Calu3 (cell line): ENCODE data around the gene POGK. TPM values are rescaled to one million over a fixed set of nuclear protein-coding genes. Genes with fewer than 3 reads are reported as not detected.

Experiments
- BruUV-seq: library from RNA; stranded (reverse); fragments of 400-500 nt; replicated peaks from 2 replicates; lab custom pipeline; 2021; lab: Mats Ljungman, UMichigan
- CTCF ChIA-PET: fragments of 300-600 bp; sonication (Branson Sonifier 250); formaldehyde crosslinking; loops from one replicate; lab custom pipeline; 2022; ENCODE audit warnings: antibody characterized with exemption; lab: Charles Lee
- DNase-seq: peaks from one replicate; pipeline ENCODE4 v3.0.0; 2022
- H3K27ac Mint-ChIP-seq: one replicate; pipeline ENCODE4 v1.8.0; 2022; ENCODE audit warnings: mixed read lengths; ENCODE audit not compliant: unreplicated experiment
- H3K27me3 Mint-ChIP-seq: one replicate; pipeline ENCODE4 v1.8.0; 2022; ENCODE audit warnings: mixed read lengths; ENCODE audit not compliant: unreplicated experiment
- H3K36me3 Mint-ChIP-seq: one replicate; pipeline ENCODE4 v1.8.0; 2022; ENCODE audit warnings: mild to moderate bottlenecking, moderate library complexity, mixed read lengths; ENCODE audit not compliant: insufficient read depth, unreplicated experiment
- H3K4me1 Mint-ChIP-seq: one replicate; pipeline ENCODE4 v1.8.0; 2022; ENCODE audit warnings: mild to moderate bottlenecking, low read depth, mixed read lengths; ENCODE audit not compliant: unreplicated experiment
- H3K4me3 Mint-ChIP-seq: one replicate; pipeline ENCODE4 v1.8.0; 2022; ENCODE audit warnings: mild to moderate bottlenecking, low read depth, moderate library complexity, mixed read lengths; ENCODE audit not compliant: unreplicated experiment
- H3K9me3 Mint-ChIP-seq: one replicate; pipeline ENCODE4 v1.8.0; 2022; ENCODE audit warnings: low read depth, mixed read lengths; ENCODE audit not compliant: unreplicated experiment
- intact Hi-C: fragments of 100-400 bp; cut with micrococcal nuclease; formaldehyde crosslinking; loops from one replicate; pipeline ENCODE4 v1.10.0; 2022; ENCODE audit not compliant: unreplicated experiment
- total RNA-seq: library from RNA; stranded (reverse); gene quantifications from 2 replicates; pipeline ENCODE4 v1.2.3, GENCODE V29; 2022
- TF ChIP-seq, protein P1 (sequence below): fragments of 200-600 bp; IDR thresholded peaks from one replicate; pipeline ENCODE4 v1.8.0; 2022; ENCODE audit warnings: antibody characterized with exemption; ENCODE audit not compliant: unreplicated experiment

Gene POGK
- total RNA-seq, 1 experiment from 2014 or later: 80.2 TPM

DNA sequence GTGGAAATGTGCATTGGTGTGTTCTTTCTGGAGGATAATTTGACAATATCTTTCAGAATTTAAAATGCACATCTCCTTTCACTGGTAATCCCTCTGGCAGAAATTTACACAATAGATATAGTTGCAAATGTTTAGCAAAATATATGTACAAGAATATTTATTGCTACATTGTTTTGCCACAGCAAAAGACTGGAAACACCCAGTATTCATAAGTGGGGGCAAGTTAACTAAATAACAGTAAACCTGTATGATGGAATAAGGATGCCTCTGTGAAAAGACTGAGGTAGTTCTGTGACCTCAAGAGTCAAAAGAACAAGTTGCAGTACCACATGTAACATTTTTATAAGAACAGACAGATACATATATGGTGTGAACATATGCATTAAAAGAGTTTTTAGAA lies 50.5 kb downstream of the POGK start:
- CTCF ChIA-PET: no interaction called here
- intact Hi-C loops: no loop called here
- H3K27ac Mint-ChIP-seq: no peak overlapping the region
- no peaks in the 10 kb centered on the region for H3K4me1 Mint-ChIP-seq
- H3K4me3 Mint-ChIP-seq: no peak overlapping the region
- no peaks in the 10 kb centered on the region for H3K36me3 Mint-ChIP-seq
- TF ChIP-seq, protein P1, sequence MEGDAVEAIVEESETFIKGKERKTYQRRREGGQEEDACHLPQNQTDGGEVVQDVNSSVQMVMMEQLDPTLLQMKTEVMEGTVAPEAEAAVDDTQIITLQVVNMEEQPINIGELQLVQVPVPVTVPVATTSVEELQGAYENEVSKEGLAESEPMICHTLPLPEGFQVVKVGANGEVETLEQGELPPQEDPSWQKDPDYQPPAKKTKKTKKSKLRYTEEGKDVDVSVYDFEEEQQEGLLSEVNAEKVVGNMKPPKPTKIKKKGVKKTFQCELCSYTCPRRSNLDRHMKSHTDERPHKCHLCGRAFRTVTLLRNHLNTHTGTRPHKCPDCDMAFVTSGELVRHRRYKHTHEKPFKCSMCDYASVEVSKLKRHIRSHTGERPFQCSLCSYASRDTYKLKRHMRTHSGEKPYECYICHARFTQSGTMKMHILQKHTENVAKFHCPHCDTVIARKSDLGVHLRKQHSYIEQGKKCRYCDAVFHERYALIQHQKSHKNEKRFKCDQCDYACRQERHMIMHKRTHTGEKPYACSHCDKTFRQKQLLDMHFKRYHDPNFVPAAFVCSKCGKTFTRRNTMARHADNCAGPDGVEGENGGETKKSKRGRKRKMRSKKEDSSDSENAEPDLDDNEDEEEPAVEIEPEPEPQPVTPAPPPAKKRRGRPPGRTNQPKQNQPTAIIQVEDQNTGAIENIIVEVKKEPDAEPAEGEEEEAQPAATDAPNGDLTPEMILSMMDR: no peak
- no TSS peak for BruUV-seq
- DNase-seq: no peak
- H3K9me3 Mint-ChIP-seq: no peaks in the 10 kb centered on the region
- H3K27me3 Mint-ChIP-seq: peaks cover 45% of the 10 kb centered on the region

DNA sequence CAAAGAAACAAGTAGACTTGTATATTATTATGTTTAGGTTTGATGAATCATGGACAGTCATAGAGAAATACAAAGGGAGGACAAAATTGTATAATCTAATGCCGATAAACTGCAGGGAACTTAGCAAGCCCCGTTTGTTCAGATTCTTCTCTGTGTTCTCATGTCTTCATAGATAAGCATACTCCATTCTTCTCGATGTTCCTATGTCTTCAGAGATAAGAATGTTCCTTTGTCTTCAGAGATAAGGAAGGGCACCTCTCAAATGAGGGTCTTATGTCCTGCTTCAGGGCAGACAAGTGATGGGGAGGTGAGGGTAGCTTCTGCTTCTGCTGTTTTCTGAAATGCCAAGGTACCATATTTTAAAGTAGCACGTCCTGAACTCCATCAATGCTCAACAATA lies 56.5 kb downstream of the POGK start:
- intact Hi-C loops: no loop called here
- TF ChIP-seq, protein P1: no peak
- DNase-seq: no peak
- Mint-ChIP-seq H3K9me3 (peaks cover 5% of the 10 kb centered on the region), H3K27ac (no peak overlapping the region), H3K4me3 (no peak overlapping the region), H3K36me3 (no peaks in the 10 kb centered on the region), H3K4me1 (no peaks in the 10 kb centered on the region), H3K27me3 (peaks cover 48% of the 10 kb centered on the region)
- BruUV-seq: no TSS peak
- CTCF ChIA-PET: no interaction called here

DNA sequence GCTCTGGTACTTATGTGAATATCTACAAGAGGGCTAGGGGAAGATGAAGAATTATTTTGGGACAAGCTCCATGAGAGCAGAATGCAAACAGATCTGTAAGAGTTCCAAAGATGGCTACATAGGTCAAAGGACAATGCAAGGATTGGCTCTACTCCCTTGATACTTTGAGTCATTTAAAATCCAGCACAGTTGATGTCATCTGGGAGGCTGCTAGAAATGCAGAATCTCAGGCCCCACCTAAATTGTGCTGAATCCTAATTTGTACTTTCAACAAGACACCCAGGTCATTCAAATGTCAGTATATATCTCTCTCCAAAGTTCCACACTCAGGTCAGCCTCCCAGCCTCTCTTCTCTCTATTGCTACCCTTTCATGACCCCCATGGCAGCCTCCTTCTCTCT lies 60.5 kb downstream of the POGK start:
- H3K36me3 Mint-ChIP-seq: no peaks in the 10 kb centered on the region
- CTCF ChIA-PET: no interaction called here
- H3K27me3 Mint-ChIP-seq: peaks cover 20% of the 10 kb centered on the region
- DNase-seq: no peak
- intact Hi-C loops: no loop called here
- no peaks in the 10 kb centered on the region for H3K4me1 Mint-ChIP-seq
- BruUV-seq: no TSS peak
- TF ChIP-seq, protein P1: no peak
- no peak overlapping the region for H3K27ac Mint-ChIP-seq
- no peak overlapping the region for H3K4me3 Mint-ChIP-seq
- peaks cover 5% of the 10 kb centered on the region for H3K9me3 Mint-ChIP-seq

DNA sequence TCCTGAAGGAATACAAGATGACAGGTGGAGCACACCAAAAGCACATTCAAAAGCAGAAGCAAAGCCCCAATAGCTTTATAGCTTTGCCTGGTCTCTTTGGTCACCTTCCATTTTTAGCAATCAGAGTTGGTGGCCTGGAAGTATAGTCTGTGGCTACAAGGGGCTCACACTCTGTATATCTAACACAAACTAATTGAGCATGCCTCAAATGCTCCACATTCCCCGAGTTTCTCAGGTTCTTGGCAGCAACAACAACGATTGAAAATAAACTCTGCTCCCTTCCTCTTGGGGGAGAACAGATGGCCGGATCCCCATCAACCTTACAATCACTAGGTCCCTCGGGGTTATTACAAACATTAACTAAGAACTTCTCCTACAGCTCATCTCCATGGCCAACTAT lies 61.7 kb downstream of the POGK start:
- no peak overlapping the region for H3K4me3 Mint-ChIP-seq

More for the DNA sequence above, 61.7 kb downstream of the POGK start:
- no peak for DNase-seq
- intact Hi-C loops: no loop called here
- CTCF ChIA-PET: interaction anchor here (0.6 kb wide), 1 partner anchor 83 kb away, joined by 3 read pairs; no protein-coding TSS in a partner anchor
- no peak overlapping the region for H3K27ac Mint-ChIP-seq
- peaks cover 3% of the 10 kb centered on the region for H3K4me1 Mint-ChIP-seq
- BruUV-seq: no TSS peak
- H3K9me3 Mint-ChIP-seq: peaks cover 5% of the 10 kb centered on the region
- H3K27me3 Mint-ChIP-seq: peaks cover 8% of the 10 kb centered on the region
- TF ChIP-seq, protein P1: no peak
- H3K36me3 Mint-ChIP-seq: no peaks in the 10 kb centered on the region
